GM12873 (cell line): ENCODE results near the gene PARG.

Experiments
- TF ChIP-seq, protein P1 (sequence below): IDR thresholded peaks from 2 replicates; pipeline ENCODE4 v1.5.1; 2012; ENCODE audit warnings: low read depth, mild to moderate bottlenecking, moderate library complexity, low read length, control low read depth; ENCODE audit not compliant: insufficient read depth; ENCODE audit errors: missing control alignments

Gene PARG

DNA sequence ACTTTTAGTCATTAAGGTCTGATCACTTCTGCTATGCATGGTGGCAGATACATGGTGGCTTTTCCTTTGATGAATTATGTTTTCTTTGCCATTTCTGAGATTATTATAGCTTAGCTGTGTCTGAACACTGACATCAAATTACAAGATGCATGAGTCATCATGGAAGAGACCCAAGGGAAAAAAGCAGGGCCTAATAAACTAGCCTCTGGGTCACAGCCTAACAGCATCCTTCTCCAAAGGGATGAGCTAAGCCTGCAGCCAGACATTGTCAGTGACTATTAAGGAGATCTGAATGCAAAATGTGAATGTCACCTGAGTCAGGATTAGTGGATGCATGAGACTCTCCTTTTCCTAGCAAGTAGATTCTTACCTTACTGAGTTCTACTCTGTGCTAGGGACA is 160.6 kb downstream of the PARG start:
- TF ChIP-seq, protein P1, sequence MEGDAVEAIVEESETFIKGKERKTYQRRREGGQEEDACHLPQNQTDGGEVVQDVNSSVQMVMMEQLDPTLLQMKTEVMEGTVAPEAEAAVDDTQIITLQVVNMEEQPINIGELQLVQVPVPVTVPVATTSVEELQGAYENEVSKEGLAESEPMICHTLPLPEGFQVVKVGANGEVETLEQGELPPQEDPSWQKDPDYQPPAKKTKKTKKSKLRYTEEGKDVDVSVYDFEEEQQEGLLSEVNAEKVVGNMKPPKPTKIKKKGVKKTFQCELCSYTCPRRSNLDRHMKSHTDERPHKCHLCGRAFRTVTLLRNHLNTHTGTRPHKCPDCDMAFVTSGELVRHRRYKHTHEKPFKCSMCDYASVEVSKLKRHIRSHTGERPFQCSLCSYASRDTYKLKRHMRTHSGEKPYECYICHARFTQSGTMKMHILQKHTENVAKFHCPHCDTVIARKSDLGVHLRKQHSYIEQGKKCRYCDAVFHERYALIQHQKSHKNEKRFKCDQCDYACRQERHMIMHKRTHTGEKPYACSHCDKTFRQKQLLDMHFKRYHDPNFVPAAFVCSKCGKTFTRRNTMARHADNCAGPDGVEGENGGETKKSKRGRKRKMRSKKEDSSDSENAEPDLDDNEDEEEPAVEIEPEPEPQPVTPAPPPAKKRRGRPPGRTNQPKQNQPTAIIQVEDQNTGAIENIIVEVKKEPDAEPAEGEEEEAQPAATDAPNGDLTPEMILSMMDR, result no peak

DNA sequence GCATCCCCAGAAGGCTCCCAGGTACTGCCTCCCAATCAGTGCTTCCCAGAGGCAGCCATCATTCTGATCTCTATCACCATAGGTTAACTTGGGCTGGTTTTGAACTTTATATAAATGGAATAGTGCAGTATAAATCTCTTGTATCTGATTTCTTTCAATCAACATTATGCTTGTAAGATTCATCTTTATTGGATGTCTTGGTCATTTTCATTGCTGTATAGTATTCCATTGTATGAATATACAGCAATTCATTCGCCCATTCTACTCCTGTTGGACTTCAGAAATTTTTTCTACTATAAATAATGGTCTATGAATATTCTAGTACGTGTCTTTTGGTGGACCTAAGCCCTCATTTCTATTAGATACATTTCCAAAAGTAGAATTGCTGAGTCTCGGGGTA is 163.6 kb downstream of the PARG start:
- TF ChIP-seq, protein P1, result no peak

DNA sequence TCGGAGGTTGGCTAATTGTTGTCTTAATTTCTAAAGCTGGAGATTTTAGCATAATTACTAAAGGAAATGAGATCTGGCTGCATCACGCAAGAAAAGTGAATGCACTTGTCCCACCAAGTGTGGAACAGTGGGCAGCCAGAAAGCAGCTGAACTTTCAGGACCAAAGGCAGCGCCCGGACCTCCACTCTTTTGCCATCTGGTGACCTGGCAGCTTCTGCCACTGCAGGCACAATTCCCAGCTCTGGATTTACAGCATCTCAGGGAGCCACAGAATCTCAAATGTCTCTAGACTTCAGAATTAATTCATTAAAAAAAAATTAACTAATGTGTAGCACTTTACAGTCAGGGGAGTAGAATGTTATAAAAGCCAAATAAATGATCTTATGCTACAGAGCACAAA is 165.0 kb downstream of the PARG start:
- TF ChIP-seq, protein P1, result no peak

DNA sequence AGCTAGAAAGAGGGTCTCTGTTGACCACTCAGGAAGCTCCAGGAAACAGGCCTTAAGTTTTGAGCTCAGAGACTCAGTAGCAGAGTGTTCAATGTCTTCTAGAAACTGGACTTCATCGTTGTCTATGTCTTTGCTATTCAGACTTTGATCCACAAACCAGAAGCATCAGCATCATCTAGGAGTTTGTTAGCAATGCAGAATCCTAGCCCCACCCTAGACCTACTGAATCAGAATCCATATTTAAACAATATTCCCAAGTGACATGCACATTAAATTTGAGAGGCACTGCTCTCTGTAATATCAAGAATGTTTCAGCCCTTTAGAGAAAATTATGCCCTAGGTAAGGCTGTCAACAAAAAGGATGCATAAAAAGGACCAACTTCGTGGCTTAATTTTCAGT is 166.8 kb downstream of the PARG start:
- TF ChIP-seq, protein P1, result no peak

DNA sequence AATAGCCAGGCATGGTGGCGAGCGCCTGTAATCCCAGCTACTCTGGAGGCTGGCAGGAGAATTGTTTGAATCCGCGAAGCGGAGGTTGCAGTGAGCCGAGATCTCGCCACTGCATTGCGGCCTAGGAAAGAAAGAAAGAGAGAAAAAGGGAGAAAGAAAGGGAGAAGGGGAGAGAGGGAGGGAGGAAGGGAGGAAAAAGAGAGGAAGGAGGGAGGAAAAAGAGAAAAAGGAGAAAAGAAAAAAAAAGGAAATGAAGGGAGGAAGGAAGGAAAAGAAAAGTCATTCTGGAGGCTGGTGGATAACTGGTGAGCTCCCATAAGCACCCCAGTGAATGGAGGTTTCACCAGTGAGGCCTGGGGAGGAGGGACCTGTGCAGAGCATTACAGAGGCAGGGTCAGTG is 172.1 kb downstream of the PARG start:
- TF ChIP-seq, protein P1, result no peak

DNA sequence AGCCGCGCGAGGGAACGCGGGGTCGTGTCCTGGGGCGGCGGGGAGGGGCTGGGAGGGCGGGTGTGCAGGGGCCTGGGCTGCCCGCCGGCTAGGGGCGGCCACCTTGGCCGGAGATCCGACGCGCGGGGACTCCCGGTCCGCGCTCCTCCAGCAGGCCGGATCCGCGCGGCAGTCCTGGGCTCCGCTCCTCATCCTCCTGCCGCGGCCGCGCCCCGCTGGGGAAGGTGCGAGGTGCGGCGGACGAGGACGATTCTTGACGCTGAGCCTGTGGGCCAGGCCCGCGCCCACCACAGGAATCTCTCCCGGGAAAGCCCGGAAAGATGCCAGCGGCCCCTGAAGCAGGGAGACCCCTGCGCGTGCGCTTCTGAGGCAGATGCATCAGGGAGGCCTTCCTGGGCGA is 173.1 kb downstream of the PARG start:
- TF ChIP-seq, protein P1, result no peak

DNA sequence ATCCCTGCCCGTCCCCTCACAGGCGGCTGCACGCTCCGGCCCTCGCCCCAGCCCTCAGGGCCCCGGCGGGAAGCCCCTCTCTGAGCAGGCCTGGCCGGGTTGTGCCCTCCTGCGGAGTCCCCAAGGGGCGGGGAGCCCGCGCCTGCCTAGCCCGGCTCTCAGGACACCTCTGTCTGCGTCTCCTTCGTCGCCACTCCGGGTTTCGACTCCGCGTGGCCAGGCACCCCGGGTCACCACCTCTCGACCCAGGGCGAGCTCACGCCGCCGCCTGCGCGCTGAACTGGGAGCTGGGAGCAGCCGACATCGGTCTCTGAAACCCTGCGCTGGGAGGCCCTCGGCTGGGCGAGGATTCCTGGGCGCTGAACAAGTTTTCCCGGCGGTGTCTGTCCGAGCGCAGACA is 173.5 kb downstream of the PARG start:
- TF ChIP-seq, protein P1, result no peak
